ENCODE measurements around the gene NELFCD. TPM values are rescaled to one million over a fixed set of nuclear protein-coding genes. Genes with fewer than 3 reads are reported as not detected.

The NELFCD gene
- polyA plus RNA-seq, 1 donor from 2014 or later = 88.7 TPM

GRCh38 chr20:58991715-58992114 lies 10.7 kb downstream of the NELFCD start:
- H3K4me3 ChIP-seq (ENCODE audit: low read length) = no peak overlapping the region
- H3K9me2 ChIP-seq (ENCODE audit: insufficient read depth, low read length) = no peaks in the 10 kb centered on the region
- no peak overlapping the region for H3K9ac ChIP-seq (ENCODE audit: low read length)
- no peaks in the 10 kb centered on the region for H3F3A ChIP-seq (ENCODE audit: insufficient read depth, low read length, poor library complexity, severe bottlenecking)
- H4K20me1 ChIP-seq (ENCODE audit: insufficient read depth) = no peaks in the 10 kb centered on the region
- H3K9me3 ChIP-seq (ENCODE audit: low read length) = no peaks in the 10 kb centered on the region
- H3K4me2 ChIP-seq (ENCODE audit: low read length) = no peak overlapping the region
- no peak overlapping the region for H2AFZ ChIP-seq (ENCODE audit: low read depth, low read length)
- no peak overlapping the region for H3K27ac ChIP-seq (ENCODE audit: low read length)
- H3K27me3 ChIP-seq (ENCODE audit: insufficient read depth, low read depth, low read length) = no peaks in the 10 kb centered on the region
- no peaks in the 10 kb centered on the region for H3K79me2 ChIP-seq (replicated peaks; ENCODE audit: insufficient read depth, low read length)
- H3K36me3 ChIP-seq (ENCODE audit: insufficient read depth, low read length) = peaks cover 17% of the 10 kb centered on the region
- no peak for TF ChIP-seq EZH2 (IDR thresholded peaks at IDR 0.05; ENCODE audit: borderline replicate concordance, insufficient read depth, low read length, poor library complexity, severe bottlenecking)
- no peak for TF ChIP-seq MXI1 (conservative IDR thresholded peaks at IDR 0.05; ENCODE audit: poor library complexity, severe bottlenecking)
- TF ChIP-seq, protein P1, sequence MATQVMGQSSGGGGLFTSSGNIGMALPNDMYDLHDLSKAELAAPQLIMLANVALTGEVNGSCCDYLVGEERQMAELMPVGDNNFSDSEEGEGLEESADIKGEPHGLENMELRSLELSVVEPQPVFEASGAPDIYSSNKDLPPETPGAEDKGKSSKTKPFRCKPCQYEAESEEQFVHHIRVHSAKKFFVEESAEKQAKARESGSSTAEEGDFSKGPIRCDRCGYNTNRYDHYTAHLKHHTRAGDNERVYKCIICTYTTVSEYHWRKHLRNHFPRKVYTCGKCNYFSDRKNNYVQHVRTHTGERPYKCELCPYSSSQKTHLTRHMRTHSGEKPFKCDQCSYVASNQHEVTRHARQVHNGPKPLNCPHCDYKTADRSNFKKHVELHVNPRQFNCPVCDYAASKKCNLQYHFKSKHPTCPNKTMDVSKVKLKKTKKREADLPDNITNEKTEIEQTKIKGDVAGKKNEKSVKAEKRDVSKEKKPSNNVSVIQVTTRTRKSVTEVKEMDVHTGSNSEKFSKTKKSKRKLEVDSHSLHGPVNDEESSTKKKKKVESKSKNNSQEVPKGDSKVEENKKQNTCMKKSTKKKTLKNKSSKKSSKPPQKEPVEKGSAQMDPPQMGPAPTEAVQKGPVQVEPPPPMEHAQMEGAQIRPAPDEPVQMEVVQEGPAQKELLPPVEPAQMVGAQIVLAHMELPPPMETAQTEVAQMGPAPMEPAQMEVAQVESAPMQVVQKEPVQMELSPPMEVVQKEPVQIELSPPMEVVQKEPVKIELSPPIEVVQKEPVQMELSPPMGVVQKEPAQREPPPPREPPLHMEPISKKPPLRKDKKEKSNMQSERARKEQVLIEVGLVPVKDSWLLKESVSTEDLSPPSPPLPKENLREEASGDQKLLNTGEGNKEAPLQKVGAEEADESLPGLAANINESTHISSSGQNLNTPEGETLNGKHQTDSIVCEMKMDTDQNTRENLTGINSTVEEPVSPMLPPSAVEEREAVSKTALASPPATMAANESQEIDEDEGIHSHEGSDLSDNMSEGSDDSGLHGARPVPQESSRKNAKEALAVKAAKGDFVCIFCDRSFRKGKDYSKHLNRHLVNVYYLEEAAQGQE (IDR thresholded peaks at IDR 0.05; ENCODE audit: borderline replicate concordance) = no peak
- no peak for TF ChIP-seq SMC3 (conservative IDR thresholded peaks at IDR 0.05; ENCODE audit: poor library complexity)
- TF ChIP-seq POLR2AphosphoS5 (IDR thresholded peaks at IDR 0.05) = no peak
- TF ChIP-seq RAD21 (conservative IDR thresholded peaks at IDR 0.05) = no peak
- TF ChIP-seq, protein P2, sequence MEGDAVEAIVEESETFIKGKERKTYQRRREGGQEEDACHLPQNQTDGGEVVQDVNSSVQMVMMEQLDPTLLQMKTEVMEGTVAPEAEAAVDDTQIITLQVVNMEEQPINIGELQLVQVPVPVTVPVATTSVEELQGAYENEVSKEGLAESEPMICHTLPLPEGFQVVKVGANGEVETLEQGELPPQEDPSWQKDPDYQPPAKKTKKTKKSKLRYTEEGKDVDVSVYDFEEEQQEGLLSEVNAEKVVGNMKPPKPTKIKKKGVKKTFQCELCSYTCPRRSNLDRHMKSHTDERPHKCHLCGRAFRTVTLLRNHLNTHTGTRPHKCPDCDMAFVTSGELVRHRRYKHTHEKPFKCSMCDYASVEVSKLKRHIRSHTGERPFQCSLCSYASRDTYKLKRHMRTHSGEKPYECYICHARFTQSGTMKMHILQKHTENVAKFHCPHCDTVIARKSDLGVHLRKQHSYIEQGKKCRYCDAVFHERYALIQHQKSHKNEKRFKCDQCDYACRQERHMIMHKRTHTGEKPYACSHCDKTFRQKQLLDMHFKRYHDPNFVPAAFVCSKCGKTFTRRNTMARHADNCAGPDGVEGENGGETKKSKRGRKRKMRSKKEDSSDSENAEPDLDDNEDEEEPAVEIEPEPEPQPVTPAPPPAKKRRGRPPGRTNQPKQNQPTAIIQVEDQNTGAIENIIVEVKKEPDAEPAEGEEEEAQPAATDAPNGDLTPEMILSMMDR (IDR thresholded peaks at IDR 0.05; ENCODE audit: poor library complexity, severe bottlenecking) = no peak
- TF ChIP-seq EP300 (conservative IDR thresholded peaks at IDR 0.05; ENCODE audit: poor library complexity, severe bottlenecking) = no peak
- no peak for TF ChIP-seq TAF1 (IDR thresholded peaks at IDR 0.05; ENCODE audit: low read depth)

DNA sequence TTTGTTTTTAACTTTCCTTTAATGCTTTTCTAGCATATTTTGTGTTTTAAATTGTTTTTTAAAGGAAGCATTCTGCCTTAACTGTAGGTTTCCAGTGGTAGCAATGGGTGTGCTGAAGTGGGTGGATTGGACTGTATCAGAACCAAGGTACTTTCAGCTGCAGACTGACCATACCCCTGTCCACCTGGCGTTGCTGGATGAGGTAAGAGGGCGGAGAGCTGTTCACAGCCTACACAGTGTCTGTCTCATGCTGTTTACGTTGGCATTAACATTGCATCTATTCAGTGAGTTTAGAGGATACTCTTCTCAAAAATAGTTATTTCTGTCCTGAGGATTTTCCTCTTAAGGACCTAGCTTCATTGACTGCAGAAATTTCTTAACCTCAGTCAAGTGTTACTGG lies 11.9 kb downstream of the NELFCD start:
- TF ChIP-seq POLR2AphosphoS5 (IDR thresholded peaks at IDR 0.05) = no peak
- TF ChIP-seq, protein P1 (IDR thresholded peaks at IDR 0.05; ENCODE audit: borderline replicate concordance) = no peak
- no peak for TF ChIP-seq MXI1 (conservative IDR thresholded peaks at IDR 0.05; ENCODE audit: poor library complexity, severe bottlenecking)
- TF ChIP-seq EP300 (conservative IDR thresholded peaks at IDR 0.05; ENCODE audit: poor library complexity, severe bottlenecking) = no peak
- TF ChIP-seq TAF1 (IDR thresholded peaks at IDR 0.05; ENCODE audit: low read depth) = no peak
- TF ChIP-seq, protein P2 (IDR thresholded peaks at IDR 0.05; ENCODE audit: poor library complexity, severe bottlenecking) = no peak
- no peak for TF ChIP-seq RAD21 (conservative IDR thresholded peaks at IDR 0.05)
- TF ChIP-seq SMC3 (conservative IDR thresholded peaks at IDR 0.05; ENCODE audit: poor library complexity) = no peak
- TF ChIP-seq EZH2 (IDR thresholded peaks at IDR 0.05; ENCODE audit: borderline replicate concordance, insufficient read depth, low read length, poor library complexity, severe bottlenecking) = no peak
- no peak overlapping the region for H3K4me3 ChIP-seq (ENCODE audit: low read length)
- peaks cover 17% of the 10 kb centered on the region for H3K36me3 ChIP-seq (ENCODE audit: insufficient read depth, low read length)
- no peaks in the 10 kb centered on the region for H3F3A ChIP-seq (ENCODE audit: insufficient read depth, low read length, poor library complexity, severe bottlenecking)
- no peak overlapping the region for H3K4me2 ChIP-seq (ENCODE audit: low read length)
- H3K9me3 ChIP-seq (ENCODE audit: low read length) = no peaks in the 10 kb centered on the region
- H3K27ac ChIP-seq (ENCODE audit: low read length) = no peak overlapping the region
- H4K20me1 ChIP-seq (ENCODE audit: insufficient read depth) = no peaks in the 10 kb centered on the region
- H3K9ac ChIP-seq (ENCODE audit: low read length) = no peak overlapping the region
- H3K9me2 ChIP-seq (ENCODE audit: insufficient read depth, low read length) = no peaks in the 10 kb centered on the region
- H3K27me3 ChIP-seq (ENCODE audit: insufficient read depth, low read depth, low read length) = no peaks in the 10 kb centered on the region
- no peaks in the 10 kb centered on the region for H3K79me2 ChIP-seq (replicated peaks; ENCODE audit: insufficient read depth, low read length)
- no peak overlapping the region for H2AFZ ChIP-seq (ENCODE audit: low read depth, low read length)
